ENCODE results near the gene CREG2.
"Not testable (repeated sequence)": the region's sequence is repeated elsewhere in the genome, so short reads cannot be mapped to it uniquely, and the experiment has no call there.

CREG2 gene

GRCh38 chr2:101374821-101375561, 12.3 kb downstream of the CREG2 start:
- DNase-seq (ENCODE audit: low spot score) = no peak

GRCh38 chr2:101372792-101373191, 14.5 kb downstream of the CREG2 start:
- DNase-seq (ENCODE audit: low spot score) = no peak

- no peak for DNase-seq (ENCODE audit: low spot score)
Measured at GRCh38 chr2:101371636-101372035, 15.7 kb downstream of the CREG2 start.

GRCh38 chr2:101369100-101369499, 18.2 kb downstream of the CREG2 start:
- no peak for DNase-seq (ENCODE audit: low spot score)

GRCh38 chr2:101368376-101368775, 18.9 kb downstream of the CREG2 start:
- no peak for DNase-seq (ENCODE audit: low spot score)

GRCh38 chr2:101367508-101367907, 19.8 kb downstream of the CREG2 start:
- DNase-seq (ENCODE audit: low spot score) = no peak

GRCh38 chr2:101364878-101365277, 22.4 kb downstream of the CREG2 start:
- DNase-seq (ENCODE audit: low spot score) = no peak

- no peak for DNase-seq (ENCODE audit: low spot score)
Measured at GRCh38 chr2:101362777-101363176, 24.5 kb downstream of the CREG2 start.

- DNase-seq (ENCODE audit: low spot score) = peak; percentile 17
Measured at GRCh38 chr2:101362316-101362715, 25.0 kb downstream of the CREG2 start.

- peak; percentile 45 for DNase-seq (ENCODE audit: low spot score)
Measured at GRCh38 chr2:101361522-101361921, 25.8 kb downstream of the CREG2 start.

GRCh38 chr2:101361121-101361520, 26.2 kb downstream of the CREG2 start:
- DNase-seq (ENCODE audit: low spot score) = no peak

- no peak for DNase-seq (ENCODE audit: low spot score)
Measured at GRCh38 chr2:101360232-101360631, 27.1 kb downstream of the CREG2 start.

- DNase-seq (ENCODE audit: low spot score) = no peak
Measured at GRCh38 chr2:101359410-101359954, 27.8 kb downstream of the CREG2 start.

GRCh38 chr2:101357376-101357775, 29.9 kb downstream of the CREG2 start:
- no peak for DNase-seq (ENCODE audit: low spot score)

GRCh38 chr2:101356521-101356920, 30.8 kb downstream of the CREG2 start:
- no peak for DNase-seq (ENCODE audit: low spot score)

GRCh38 chr2:101356055-101356454, 31.2 kb downstream of the CREG2 start:
- no peak for DNase-seq (ENCODE audit: low spot score)

GRCh38 chr2:101355401-101356054, 31.8 kb downstream of the CREG2 start:
- no peak for DNase-seq (ENCODE audit: low spot score)

- DNase-seq (ENCODE audit: low spot score) = no peak
Measured at GRCh38 chr2:101354420-101355311, 32.6 kb downstream of the CREG2 start.

- DNase-seq (ENCODE audit: low spot score) = not testable (repeated sequence)
Measured at GRCh38 chr2:101352631-101353030, 34.7 kb downstream of the CREG2 start.

GRCh38 chr2:101351207-101351606, 36.1 kb downstream of the CREG2 start:
- no peak for DNase-seq (ENCODE audit: low spot score)

GRCh38 chr2:101349893-101350662, 37.2 kb downstream of the CREG2 start:
- DNase-seq (ENCODE audit: low spot score) = peak; percentile 29

GRCh38 chr2:101348883-101349282, 38.4 kb downstream of the CREG2 start:
- DNase-seq (ENCODE audit: low spot score) = no peak

All from CD4-positive, alpha-beta T cell treated with Interleukin-15 for 4 hours (primary cell).